ENCODE results near the gene SLC38A10.
"Not testable (repeated sequence)": the region's sequence is repeated elsewhere in the genome, so short reads cannot be mapped to it uniquely, and the experiment has no call there.

GRCh38 chr17:81227630-81228029 is 67.5 kb downstream of the SLC38A10 start:
- not testable (repeated sequence) for TF ChIP-seq CTCF (IDR thresholded peaks at IDR 0.05; ENCODE audit: poor library complexity, severe bottlenecking); POLR2AphosphoS5 (IDR thresholded peaks at IDR 0.05); EP300 (conservative IDR thresholded peaks at IDR 0.05; ENCODE audit: poor library complexity, severe bottlenecking); MXI1 (conservative IDR thresholded peaks at IDR 0.05; ENCODE audit: poor library complexity, severe bottlenecking)
